ENCODE results near the gene SNIP1.

Gene SNIP1

DNA sequence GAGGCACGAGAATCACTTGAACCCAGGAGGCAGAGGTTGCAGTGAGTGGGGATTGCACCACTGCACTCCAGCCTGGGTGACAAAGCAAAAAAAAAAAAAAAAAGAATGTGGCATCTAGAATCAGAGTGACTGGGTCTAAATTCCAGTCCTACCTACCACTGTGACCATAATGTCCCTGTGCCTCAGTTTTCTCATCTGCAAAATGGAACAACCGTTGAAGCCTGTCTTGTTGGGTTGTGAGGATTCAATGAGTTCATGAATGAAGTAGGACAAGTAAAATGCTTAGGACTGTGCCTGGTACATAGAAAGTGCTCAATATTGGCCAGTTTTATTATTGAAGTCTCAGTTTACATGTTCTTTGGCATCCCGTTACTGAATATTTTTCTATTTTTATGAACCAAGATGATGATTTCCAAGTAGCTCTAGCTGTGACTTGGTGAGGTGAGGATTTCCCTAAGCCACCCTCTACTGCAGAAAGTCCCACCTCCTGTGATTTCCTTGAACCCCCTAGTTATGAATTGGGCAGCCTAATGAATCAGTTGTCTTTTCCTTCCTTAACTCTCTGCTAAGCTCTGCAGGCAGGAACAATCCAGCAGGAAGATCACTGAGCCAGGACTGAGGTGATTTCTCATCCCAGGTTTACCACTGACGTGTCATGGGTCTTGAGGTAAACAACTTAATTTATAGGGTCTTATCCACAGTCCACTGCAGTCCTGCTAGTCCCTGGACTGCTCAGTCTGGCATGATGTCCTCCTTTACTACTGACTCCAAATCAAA lies 20.6 kb downstream of the SNIP1 start:
- TF ChIP-seq GATA2 (IDR thresholded peaks at IDR 0.05; ENCODE audit: low read depth, low read length) (no peak), GATA3 (IDR thresholded peaks at IDR 0.05; ENCODE audit: low read depth, low read length) (no peak)

DNA sequence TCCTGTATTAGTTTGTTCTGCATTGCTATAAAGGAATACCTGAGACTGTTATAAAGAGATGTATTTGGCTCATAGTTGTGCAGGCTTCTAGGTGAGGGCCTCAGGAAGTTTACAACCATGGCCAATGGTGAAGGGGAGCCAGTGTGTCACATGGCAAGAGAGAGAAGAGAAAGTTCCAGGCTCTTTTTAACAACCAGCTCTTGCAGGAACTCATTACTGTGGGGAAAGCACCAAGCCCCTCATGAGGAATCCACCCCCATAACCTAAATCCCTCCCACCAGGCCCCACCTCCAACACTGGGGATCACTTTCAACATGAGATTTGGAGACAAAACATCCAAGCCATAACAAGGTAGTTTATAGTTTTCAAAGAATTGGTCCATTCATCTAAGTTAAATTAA lies 34.5 kb downstream of the SNIP1 start:
- no peak for TF ChIP-seq GATA3 (IDR thresholded peaks at IDR 0.05; ENCODE audit: low read depth, low read length)
- no peak for TF ChIP-seq GATA2 (IDR thresholded peaks at IDR 0.05; ENCODE audit: low read depth, low read length)

DNA sequence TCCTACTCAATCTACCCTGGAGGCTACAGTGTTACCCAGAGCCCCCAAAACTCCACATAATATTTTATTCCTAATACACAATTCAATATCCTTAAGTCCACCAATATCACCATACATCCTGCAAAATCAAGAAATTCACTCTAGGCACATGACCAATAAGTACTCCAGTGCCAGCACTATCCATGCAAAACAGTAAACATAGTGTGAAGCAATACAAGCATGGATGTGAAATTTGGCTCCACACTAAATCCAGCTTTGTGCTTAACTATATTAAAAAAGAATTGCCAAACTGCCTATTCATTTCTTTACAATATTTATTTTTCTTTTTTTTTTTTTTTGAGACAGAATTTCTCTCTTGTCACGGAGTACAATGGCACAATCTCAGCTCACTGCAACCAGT lies 36.5 kb downstream of the SNIP1 start:
- TF ChIP-seq GATA3 (IDR thresholded peaks at IDR 0.05; ENCODE audit: low read depth, low read length): no peak
- TF ChIP-seq GATA2 (IDR thresholded peaks at IDR 0.05; ENCODE audit: low read depth, low read length): no peak

DNA sequence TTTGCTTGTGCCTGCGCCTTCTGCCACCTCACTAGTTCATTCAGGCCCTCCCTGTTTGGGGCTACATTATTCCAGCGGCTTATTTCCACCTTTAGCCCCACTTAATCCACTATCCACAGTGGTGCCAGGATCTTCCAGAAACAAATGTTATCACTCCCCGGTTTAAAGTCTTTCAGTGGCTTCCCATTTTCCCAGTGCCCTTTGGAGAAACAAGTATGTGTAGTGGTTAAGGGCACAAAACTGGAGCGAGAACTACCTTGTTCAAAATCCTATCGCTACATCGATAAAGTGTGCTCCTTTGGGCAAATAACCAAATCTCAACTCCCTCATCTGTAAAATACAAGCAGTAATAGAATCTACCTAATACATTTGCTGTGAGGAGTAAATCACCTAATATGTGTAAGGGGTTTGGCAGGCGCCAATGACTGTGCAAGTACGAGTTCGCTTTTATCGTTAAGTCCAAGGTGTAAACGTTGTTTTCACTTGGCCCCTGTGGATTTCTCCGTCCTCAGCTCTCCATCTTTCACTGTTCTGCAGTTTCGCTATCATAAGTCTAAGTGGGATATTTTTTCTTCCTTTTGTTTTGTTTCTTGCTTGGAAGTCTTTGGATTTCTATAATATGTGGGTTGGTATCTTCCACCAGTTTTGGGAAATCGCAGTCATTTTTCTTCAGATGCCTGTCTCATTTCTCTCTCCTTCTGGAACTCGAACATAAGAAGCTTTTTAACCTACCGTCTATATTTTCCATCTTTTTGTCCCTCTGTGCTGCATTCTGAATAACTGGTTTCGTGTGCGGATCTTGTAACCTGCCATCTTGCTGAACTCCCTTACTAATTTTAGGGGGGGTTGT lies 38.7 kb downstream of the SNIP1 start:
- no peak for TF ChIP-seq GATA3 (IDR thresholded peaks at IDR 0.05; ENCODE audit: low read depth, low read length)

DNA sequence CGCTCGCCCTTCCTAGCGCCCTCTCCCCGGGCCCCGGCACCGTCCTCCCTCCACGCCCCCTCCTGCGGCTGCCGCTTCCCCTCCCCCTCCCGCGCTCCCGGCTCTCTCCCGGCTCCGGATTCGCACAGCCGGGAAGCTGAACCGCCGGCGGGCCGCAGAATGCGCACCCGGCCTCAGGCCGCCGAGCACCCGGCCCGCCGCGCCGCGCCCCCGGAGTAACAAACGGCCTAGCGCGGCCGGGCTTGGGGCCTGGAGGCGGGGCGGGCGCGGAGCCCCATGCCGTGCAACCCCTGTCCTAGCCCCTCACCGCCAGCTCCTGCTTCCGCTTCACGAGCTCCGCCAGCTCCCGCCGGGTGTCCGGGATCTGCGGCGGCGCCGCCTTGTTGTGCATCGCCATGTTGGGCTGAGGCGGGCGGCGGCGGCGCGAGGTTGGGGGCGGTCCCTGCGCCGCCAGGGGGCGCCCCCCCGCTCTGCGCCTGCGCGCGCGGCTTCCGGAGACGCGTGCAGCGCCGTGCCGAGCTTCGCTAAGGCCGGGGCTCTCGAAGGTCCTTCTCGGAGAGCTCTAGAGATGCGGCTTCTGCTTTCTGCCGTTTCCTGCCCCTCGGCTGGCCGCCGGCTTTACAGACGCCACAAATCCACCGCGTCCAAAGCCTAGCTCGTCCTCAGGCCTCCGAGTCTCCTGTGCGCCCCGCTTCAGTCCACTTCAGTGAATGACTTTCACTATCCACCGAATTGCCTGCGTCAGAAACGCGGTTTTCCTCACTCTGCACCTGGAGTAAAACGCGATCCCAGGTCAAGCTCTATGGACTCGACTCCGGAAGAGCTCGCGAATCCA lies 39.5 kb downstream of the SNIP1 start, which contains the start of gene MEAF6:
TSS of gene MEAF6 (minus strand) at position 417 of the 835 bp plus-strand sequence. CDS start at position 397, 20 bp downstream.
- no peak for TF ChIP-seq GATA2 (IDR thresholded peaks at IDR 0.05; ENCODE audit: low read depth, low read length)
- no peak for TF ChIP-seq GATA3 (IDR thresholded peaks at IDR 0.05; ENCODE audit: low read depth, low read length)

DNA sequence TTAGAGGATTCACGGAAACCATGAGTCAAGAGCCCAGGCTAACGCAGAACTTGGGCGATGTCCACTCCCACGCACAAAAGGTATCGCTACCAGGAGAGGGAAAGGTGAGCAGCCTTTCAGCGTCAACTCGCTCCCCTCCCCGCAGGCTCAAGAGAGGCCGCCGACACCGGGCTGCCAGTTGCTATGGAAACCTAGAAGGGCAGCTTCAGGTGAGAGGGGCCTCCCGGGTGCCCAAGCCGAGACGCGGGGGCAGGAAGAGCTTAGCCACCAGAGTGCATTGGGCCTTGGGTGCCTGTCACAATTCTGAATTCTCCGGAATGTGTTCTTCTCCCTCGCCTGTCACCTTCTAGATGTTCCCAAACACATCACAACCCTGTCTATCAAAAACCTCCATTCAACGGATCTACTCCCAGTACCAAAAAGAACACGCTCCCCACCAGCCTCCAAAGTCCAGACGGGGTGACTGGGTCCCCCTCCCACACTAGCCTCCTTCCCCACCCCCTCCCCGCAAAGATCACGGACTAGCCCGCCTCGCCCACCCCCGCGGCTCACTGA lies 40.2 kb downstream of the SNIP1 start:
- TF ChIP-seq GATA3 (IDR thresholded peaks at IDR 0.05; ENCODE audit: low read depth, low read length) (no peak), GATA2 (IDR thresholded peaks at IDR 0.05; ENCODE audit: low read depth, low read length) (no peak)

DNA sequence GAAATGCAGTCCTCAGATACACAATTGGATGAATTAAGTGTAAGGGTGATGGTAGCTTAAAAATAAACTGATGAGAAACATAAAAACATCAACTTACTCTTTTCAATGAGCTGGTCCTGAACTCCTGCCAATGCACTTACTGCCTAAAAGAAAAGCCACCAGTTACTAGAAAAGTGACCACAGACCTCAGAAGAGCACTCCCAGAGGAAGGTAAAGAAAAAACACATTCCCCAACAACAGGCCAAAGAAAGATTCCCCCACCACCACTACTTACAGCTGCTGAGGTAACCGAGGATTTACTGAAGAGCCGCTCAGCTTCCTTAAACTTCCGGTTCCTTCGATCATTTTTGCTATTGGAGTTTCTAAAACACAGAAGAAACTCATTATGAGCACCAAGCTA lies 44.9 kb downstream of the SNIP1 start:
- TF ChIP-seq GATA3 (IDR thresholded peaks at IDR 0.05; ENCODE audit: low read depth, low read length): no peak
- no peak for TF ChIP-seq GATA2 (IDR thresholded peaks at IDR 0.05; ENCODE audit: low read depth, low read length)

DNA sequence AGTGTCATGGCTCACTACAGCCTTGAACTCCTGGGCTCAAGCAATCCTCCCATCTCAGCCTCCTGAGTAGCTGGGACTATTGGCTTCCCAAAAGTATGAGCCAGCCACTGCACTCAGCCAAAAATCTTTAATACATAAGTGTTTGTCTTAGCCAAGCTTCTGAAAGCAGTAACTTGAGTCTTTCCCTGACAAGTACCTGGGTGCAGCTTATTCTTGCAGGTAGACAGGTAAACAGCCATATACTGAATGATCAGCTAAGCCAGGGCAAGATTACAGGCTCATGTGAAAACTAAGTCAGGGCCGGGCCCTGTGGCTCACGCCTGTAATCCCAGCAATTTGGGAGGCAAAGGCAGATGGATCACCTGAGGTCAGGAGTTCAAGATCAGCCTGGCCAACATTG lies 47.4 kb downstream of the SNIP1 start:
- TF ChIP-seq GATA2 (IDR thresholded peaks at IDR 0.05; ENCODE audit: low read depth, low read length): no peak
- TF ChIP-seq GATA3 (IDR thresholded peaks at IDR 0.05; ENCODE audit: low read depth, low read length): no peak

DNA sequence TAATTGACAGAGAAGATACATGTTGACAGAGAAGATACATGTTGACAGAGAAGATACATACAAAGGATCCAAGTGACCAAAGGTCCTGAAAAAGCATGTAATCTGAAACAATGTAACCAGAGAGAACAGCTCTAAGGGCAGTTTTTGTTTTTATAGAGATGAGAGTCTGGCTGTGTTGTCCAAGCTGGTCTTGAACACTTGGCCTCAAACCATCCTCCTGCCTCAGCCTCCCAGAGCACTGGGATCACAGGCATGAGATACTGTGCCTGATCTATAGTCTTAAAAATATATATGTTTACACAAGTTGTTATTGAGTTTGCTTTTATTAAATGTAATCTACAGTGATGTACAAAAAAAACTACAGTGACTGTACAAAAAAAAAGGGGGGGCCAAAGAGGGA lies 52.0 kb downstream of the SNIP1 start:
- TF ChIP-seq GATA2 (IDR thresholded peaks at IDR 0.05; ENCODE audit: low read depth, low read length) (no peak), GATA3 (IDR thresholded peaks at IDR 0.05; ENCODE audit: low read depth, low read length) (no peak)

DNA sequence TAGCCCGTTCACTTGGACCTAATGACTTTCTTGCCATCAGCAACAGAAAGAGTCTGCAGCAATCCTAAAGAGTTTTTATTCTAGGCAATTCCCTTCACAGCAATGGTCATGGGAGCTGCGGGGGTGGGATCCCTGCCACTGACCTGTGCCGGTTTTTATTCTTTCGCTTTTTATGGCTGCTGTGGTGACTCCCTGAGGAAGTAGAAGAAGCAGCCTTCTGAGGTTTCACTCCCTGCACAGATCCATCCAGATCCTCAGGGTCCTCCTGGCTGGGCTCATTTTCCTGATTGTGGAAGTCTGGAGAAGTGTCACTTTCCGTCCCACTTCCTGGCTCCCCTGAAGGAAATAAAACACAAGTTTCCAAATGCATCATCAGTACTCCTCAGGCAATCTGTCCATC lies 52.4 kb downstream of the SNIP1 start:
- TF ChIP-seq GATA2 (IDR thresholded peaks at IDR 0.05; ENCODE audit: low read depth, low read length) (no peak), GATA3 (IDR thresholded peaks at IDR 0.05; ENCODE audit: low read depth, low read length) (no peak)

DNA sequence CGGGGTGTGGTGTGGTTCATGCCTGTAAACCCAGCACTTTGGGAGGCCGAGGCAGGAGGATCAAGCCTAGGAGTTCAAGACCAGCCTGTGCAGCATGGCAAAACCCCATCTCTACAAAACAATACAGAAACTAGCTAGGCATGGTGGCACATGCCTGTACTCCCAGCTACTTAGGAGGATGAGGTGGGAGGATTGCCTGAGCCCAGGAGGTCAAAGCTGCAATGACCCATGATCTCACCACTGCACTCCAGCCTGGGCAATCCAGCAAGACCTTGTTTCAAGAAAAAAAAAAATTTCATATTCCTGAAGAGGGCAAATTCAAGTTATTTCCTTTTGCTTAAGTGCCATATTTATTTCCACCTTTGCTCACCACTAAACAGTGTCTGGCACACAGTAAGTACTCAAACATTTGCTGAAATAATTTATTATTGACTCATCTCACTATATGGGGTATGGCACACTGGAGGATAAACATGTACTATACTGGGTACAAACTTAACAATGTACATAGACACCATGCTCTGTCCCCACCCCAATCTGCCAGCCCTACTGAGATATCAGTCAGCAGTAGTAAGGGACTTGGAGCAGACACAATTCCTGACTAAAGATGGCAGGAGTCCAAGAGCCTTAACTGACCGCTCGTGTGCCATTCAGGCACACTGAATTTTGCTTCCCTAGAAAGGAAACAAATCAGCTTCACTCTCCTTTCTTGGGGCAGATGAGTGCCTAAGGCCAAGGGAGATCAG lies 55.0 kb downstream of the SNIP1 start:
- TF ChIP-seq GATA2 (IDR thresholded peaks at IDR 0.05; ENCODE audit: low read depth, low read length) (no peak), GATA3 (IDR thresholded peaks at IDR 0.05; ENCODE audit: low read depth, low read length) (no peak)

DNA sequence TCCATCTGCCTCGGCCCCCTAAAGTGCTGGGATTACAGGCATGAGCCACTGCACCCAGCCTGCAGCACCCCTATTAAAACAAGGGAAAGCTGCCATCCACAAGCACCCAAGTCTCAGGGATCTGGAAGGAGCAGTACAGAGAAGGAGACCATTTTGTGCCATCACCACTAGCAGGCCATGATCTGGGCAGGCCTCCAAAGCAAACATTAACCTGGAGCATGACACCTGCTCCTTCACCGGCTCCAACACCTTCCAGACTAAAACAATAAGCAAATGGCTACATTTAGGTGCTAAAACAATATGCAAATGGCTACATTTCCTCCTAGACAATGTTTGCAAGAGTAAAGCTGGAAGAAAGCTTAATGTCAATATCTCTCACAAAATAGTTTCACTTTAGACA lies 56.3 kb downstream of the SNIP1 start:
- no peak for TF ChIP-seq GATA2 (IDR thresholded peaks at IDR 0.05; ENCODE audit: low read depth, low read length)
- no peak for TF ChIP-seq GATA3 (IDR thresholded peaks at IDR 0.05; ENCODE audit: low read depth, low read length)

DNA sequence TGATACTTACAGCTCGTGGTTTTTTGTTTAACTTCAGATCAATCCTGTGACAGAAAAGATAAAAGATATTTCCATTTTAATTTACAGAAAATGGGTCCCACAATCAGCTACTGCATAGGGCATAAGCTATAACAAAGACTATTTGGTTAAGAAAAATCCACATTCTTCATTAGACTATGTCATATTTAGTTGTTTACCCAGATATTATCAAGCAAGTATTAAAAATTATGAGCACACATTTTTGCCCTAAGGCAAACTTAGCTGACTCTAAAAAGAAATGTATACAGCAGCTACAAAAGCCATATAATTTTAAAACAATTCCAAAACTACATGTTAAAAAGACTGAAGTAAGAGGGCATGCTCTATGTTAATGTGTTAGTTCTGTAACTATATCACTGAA lies 58.2 kb downstream of the SNIP1 start:
- TF ChIP-seq GATA2 (IDR thresholded peaks at IDR 0.05; ENCODE audit: low read depth, low read length): no peak
